Natural killer cell (primary cell): ENCODE data around the gene GRID1. TPM values are rescaled to one million over a fixed set of nuclear protein-coding genes. Genes with fewer than 3 reads are reported as not detected.

Experiments used
- ATAC-seq, 3 donors: fragments of 150-1000 bp in 2 of 3; fragments of 200-7000 bp in 1 of 3; cut with Tn5 transposase; 1 replicate in 1 of 3; 2 replicates in 2 of 3; pipeline ENCODE4 v1.10.0; 2021; ENCODE audit warnings: mild to moderate bottlenecking in 2 of 3, moderate library complexity in 2 of 3
- DNase-seq, 2 donors: peaks; one replicate each; pipeline versions ENCODE4 v3.0.0 to v3.0.0-alpha.2; 2013 to 2021; ENCODE audit warnings: mixed read lengths in 1 of 2
- H3K27ac ChIP-seq: one replicate; pipeline ENCODE4 v1.5.1; 2013; ENCODE audit warnings: mild to moderate bottlenecking, low read length
- H3K27me3 ChIP-seq: one replicate; pipeline ENCODE4 v1.6.1; 2013; ENCODE audit warnings: low read length; ENCODE audit not compliant: control insufficient read depth, insufficient read depth
- H3K36me3 ChIP-seq: one replicate; pipeline ENCODE4 v1.6.1; 2013; ENCODE audit warnings: low read length; ENCODE audit not compliant: control insufficient read depth, insufficient read depth
- H3K4me1 ChIP-seq: one replicate; pipeline ENCODE4 v1.6.1; 2013; ENCODE audit warnings: low read length; ENCODE audit not compliant: control insufficient read depth, insufficient read depth
- H3K4me3 ChIP-seq: one replicate; pipeline ENCODE4 v1.5.1; 2013; ENCODE audit warnings: low read length
- H3K9me3 ChIP-seq: one replicate; pipeline ENCODE4 v1.6.1; 2013; ENCODE audit warnings: low read length; ENCODE audit not compliant: control insufficient read depth, insufficient read depth
- H3K27ac Mint-ChIP-seq, 2 donors: one replicate each; pipeline ENCODE4 v1.8.0; 2022; ENCODE audit warnings: mild to moderate bottlenecking in 2 of 2, mixed read lengths in 2 of 2, moderate library complexity in 1 of 2
- H3K27me3 Mint-ChIP-seq, 2 donors: one replicate each; pipeline ENCODE4 v1.8.0; 2022; ENCODE audit warnings: low read depth in 2 of 2, mixed read lengths in 2 of 2
- H3K36me3 Mint-ChIP-seq: one replicate; pipeline ENCODE4 v1.8.0; 2022; ENCODE audit warnings: mixed read lengths
- H3K4me1 Mint-ChIP-seq, 2 donors: one replicate each; pipeline ENCODE4 v1.8.0; 2022; ENCODE audit warnings: mixed read lengths in 2 of 2
- H3K4me3 Mint-ChIP-seq: one replicate; pipeline ENCODE4 v1.8.0; 2022; ENCODE audit warnings: mild to moderate bottlenecking, moderate library complexity, mixed read lengths
- H3K9me3 Mint-ChIP-seq, 2 donors: one replicate each; pipeline ENCODE4 v1.8.0; 2022; ENCODE audit warnings: mixed read lengths in 2 of 2
- CTCF ChIP-seq: fragments of 200-600 bp; IDR thresholded peaks from one replicate; pipeline ENCODE4 v1.8.0; 2022; ENCODE audit warnings: antibody characterized with exemption
- WGBS: methylation state at CpG from one replicate; pipeline ENCODE4 v1.1.7; 2013; ENCODE audit warnings: missing lambda C conversion rate; ENCODE audit not compliant: insufficient coverage; 5-methylcytosine and 5-hydroxymethylcytosine counted together
- intact Hi-C: fragments of 100-400 bp; cut with micrococcal nuclease; formaldehyde crosslinking; loops from one replicate; pipeline ENCODE4 v1.14.2; 2022
- total RNA-seq, 4 donors: library from RNA; stranded (reverse); fragments of 120-200 nt in 1 of 4; gene quantifications; one replicate each; pipeline versions ENCODE4 v1.2.3 to v1.2.4, GENCODE V29; 2013 to 2022

GRID1 gene
- total RNA-seq, 3 donors from 2014 or later (not counting 1 experiment from before 2014, with no cell fraction given): not detected

GRCh38 chr10:85696893-85697292, 669.7 kb downstream of the GRID1 start:
- H3K27me3 Mint-ChIP-seq: no peaks in the 10 kb centered on the region
- no peaks in the 10 kb centered on the region for H3K27me3 ChIP-seq
- no peaks in the 10 kb centered on the region for H3K4me1 ChIP-seq
- peaks cover 4 to 7% of the 10 kb centered on the region in 2 donors for H3K9me3 Mint-ChIP-seq
- H3K4me3 Mint-ChIP-seq: no peak overlapping the region
- H3K27ac ChIP-seq: no peak overlapping the region
- no peaks in the 10 kb centered on the region for H3K36me3 ChIP-seq
- no peak overlapping the region for H3K4me3 ChIP-seq
- intact Hi-C loops: no loop called here
- 100% methylated on average over 1 of the region's 1 CpG for whole genome bisulfite sequencing
- no peak for ATAC-seq
- H3K36me3 Mint-ChIP-seq: no peaks in the 10 kb centered on the region
- no peak overlapping the region for H3K27ac Mint-ChIP-seq
- H3K9me3 ChIP-seq: no peaks in the 10 kb centered on the region
- no peak for TF ChIP-seq CTCF
- no peak for DNase-seq
- H3K4me1 Mint-ChIP-seq: no peaks in the 10 kb centered on the region

- no peaks in the 10 kb centered on the region for H3K36me3 Mint-ChIP-seq
- Histone ChIP-seq H3K27me3 (no peaks in the 10 kb centered on the region), H3K4me1 (no peaks in the 10 kb centered on the region), H3K36me3 (no peaks in the 10 kb centered on the region), H3K9me3 (no peaks in the 10 kb centered on the region), H3K27ac (no peak overlapping the region), H3K4me3 (no peak overlapping the region)
- H3K4me1 Mint-ChIP-seq: no peaks in the 10 kb centered on the region
- peaks cover 5 to 7% of the 10 kb centered on the region in 2 donors for H3K9me3 Mint-ChIP-seq
- ATAC-seq: no peak
- H3K27ac Mint-ChIP-seq: no peak overlapping the region
- WGBS: 77% methylated on average over 1 of the region's 1 CpG
- intact Hi-C loops: no loop called here
- no peaks in the 10 kb centered on the region for H3K27me3 Mint-ChIP-seq
- H3K4me3 Mint-ChIP-seq: no peak overlapping the region
- no peak for DNase-seq
- no peak for TF ChIP-seq CTCF
These were observed 684.0 kb downstream of the GRID1 start for GRCh38 chr10:85682621-85683020.

GRCh38 chr10:85679710-85680109, 686.9 kb downstream of the GRID1 start:
- Histone ChIP-seq H3K36me3 (no peaks in the 10 kb centered on the region), H3K4me1 (no peaks in the 10 kb centered on the region), H3K27ac (no peak overlapping the region), H3K9me3 (no peaks in the 10 kb centered on the region), H3K27me3 (no peaks in the 10 kb centered on the region), H3K4me3 (no peak overlapping the region)
- H3K36me3 Mint-ChIP-seq: no peaks in the 10 kb centered on the region
- intact Hi-C loops: no loop called here
- 76% methylated on average over 4 of the region's 4 CpGs for WGBS
- ATAC-seq (no peak), DNase-seq (no peak)
- no peak for TF ChIP-seq CTCF
- peaks cover 7 to 11% of the 10 kb centered on the region in 2 donors for H3K9me3 Mint-ChIP-seq
- H3K27me3 Mint-ChIP-seq: no peaks in the 10 kb centered on the region
- no peak overlapping the region for H3K4me3 Mint-ChIP-seq
- H3K4me1 Mint-ChIP-seq: no peaks in the 10 kb centered on the region
- no peak overlapping the region for H3K27ac Mint-ChIP-seq

GRCh38 chr10:85679061-85679460, 687.5 kb downstream of the GRID1 start:
- Histone ChIP-seq H3K4me1 (no peaks in the 10 kb centered on the region), H3K27ac (no peak overlapping the region), H3K4me3 (no peak overlapping the region), H3K36me3 (no peaks in the 10 kb centered on the region), H3K9me3 (no peaks in the 10 kb centered on the region), H3K27me3 (no peaks in the 10 kb centered on the region)
- 82% methylated on average over 2 of the region's 2 CpGs for WGBS
- ATAC-seq (no peak), DNase-seq (no peak)
- intact Hi-C loops: no loop called here
- H3K4me1 Mint-ChIP-seq: no peaks in the 10 kb centered on the region
- no peak overlapping the region for H3K4me3 Mint-ChIP-seq
- no peaks in the 10 kb centered on the region for H3K36me3 Mint-ChIP-seq
- H3K27me3 Mint-ChIP-seq: no peaks in the 10 kb centered on the region
- no peak overlapping the region for H3K27ac Mint-ChIP-seq
- peaks cover 7 to 11% of the 10 kb centered on the region in 2 donors for H3K9me3 Mint-ChIP-seq
- TF ChIP-seq CTCF: no peak
